ENCODE data around the gene COA1.

The COA1 gene

GRCh38 chr7:43646603-43647338, 82.6 kb downstream of the COA1 start:
- Histone ChIP-seq H3K27ac (ENCODE audit: low read length) (peak overlapping the region; percentile 82; the same call in 1 of the 2 replicates), H3K79me2 (ENCODE audit: low read length) (peaks cover 48% of the 10 kb centered on the region), H3K9ac (ENCODE audit: low read length) (no peak overlapping the region), H3K36me3 (replicated peaks; ENCODE audit: insufficient read depth, low read length) (no peaks in the 10 kb centered on the region; the same call in 1 of the 2 replicates), H3K9me3 (replicated peaks; ENCODE audit: insufficient read depth, low read length) (no peaks in the 10 kb centered on the region), H3K27me3 (replicated peaks; ENCODE audit: insufficient read depth, low read length) (no peaks in the 10 kb centered on the region), H3K4me3 (ENCODE audit: low read length) (peak overlapping the region; percentile 24; the same call in 1 of the 2 replicates), H3K4me2 (ENCODE audit: low read depth, low read length) (peak overlapping the region; percentile 92), H2AFZ (ENCODE audit: low read length) (no peak overlapping the region), H3K4me1 (ENCODE audit: low read length) (peaks cover 61% of the 10 kb centered on the region), H3K9me2 (replicated peaks; ENCODE audit: insufficient read depth, low read length) (no peaks in the 10 kb centered on the region), H4K20me1 (ENCODE audit: insufficient read depth, low read length) (peaks cover 6% of the 10 kb centered on the region; the same call in 1 of the 2 replicates), H3F3A (ENCODE audit: insufficient read depth, low read length) (peaks cover 58% of the 10 kb centered on the region)
- DNase-seq = peak; percentile 55
- TF ChIP-seq EZH2 (optimal IDR thresholded peaks at IDR 0.05; ENCODE audit: low read depth, low read length) (no peak), EZH2phosphoT487 (IDR thresholded peaks at IDR 0.05; ENCODE audit: low read length) (no peak), CTCF (IDR thresholded peaks at IDR 0.05; ENCODE audit: low read length) (no peak)

GRCh38 chr7:43645699-43646226, 83.6 kb downstream of the COA1 start:
- Histone ChIP-seq H3K27ac (ENCODE audit: low read length) (no peak overlapping the region), H3K4me2 (ENCODE audit: low read depth, low read length) (peak overlapping the region; percentile 92), H2AFZ (ENCODE audit: low read length) (no peak overlapping the region), H3K27me3 (replicated peaks; ENCODE audit: insufficient read depth, low read length) (no peaks in the 10 kb centered on the region), H3K4me1 (ENCODE audit: low read length) (peaks cover 51% of the 10 kb centered on the region), H3F3A (ENCODE audit: insufficient read depth, low read length) (peaks cover 52% of the 10 kb centered on the region), H3K9me2 (replicated peaks; ENCODE audit: insufficient read depth, low read length) (no peaks in the 10 kb centered on the region), H3K9me3 (replicated peaks; ENCODE audit: insufficient read depth, low read length) (no peaks in the 10 kb centered on the region), H4K20me1 (ENCODE audit: insufficient read depth, low read length) (peaks cover 6% of the 10 kb centered on the region; the same call in 1 of the 2 replicates), H3K9ac (ENCODE audit: low read length) (no peak overlapping the region), H3K36me3 (replicated peaks; ENCODE audit: insufficient read depth, low read length) (no peaks in the 10 kb centered on the region; the same call in 1 of the 2 replicates), H3K79me2 (ENCODE audit: low read length) (peaks cover 41% of the 10 kb centered on the region), H3K4me3 (ENCODE audit: low read length) (no peak overlapping the region)
- DNase-seq = no peak
- TF ChIP-seq EZH2phosphoT487 (IDR thresholded peaks at IDR 0.05; ENCODE audit: low read length) (no peak), EZH2 (optimal IDR thresholded peaks at IDR 0.05; ENCODE audit: low read depth, low read length) (no peak), CTCF (IDR thresholded peaks at IDR 0.05; ENCODE audit: low read length) (no peak)

GRCh38 chr7:43643846-43644245, 85.5 kb downstream of the COA1 start:
- DNase-seq = no peak
- peaks cover 44% of the 10 kb centered on the region for H3K79me2 ChIP-seq (ENCODE audit: low read length)
- no peak overlapping the region for H3K27ac ChIP-seq (ENCODE audit: low read length)
- no peaks in the 10 kb centered on the region for H3K9me2 ChIP-seq (replicated peaks; ENCODE audit: insufficient read depth, low read length)
- H3K27me3 ChIP-seq (replicated peaks; ENCODE audit: insufficient read depth, low read length) = no peaks in the 10 kb centered on the region
- H3K9me3 ChIP-seq (replicated peaks; ENCODE audit: insufficient read depth, low read length) = no peaks in the 10 kb centered on the region
- no peaks in the 10 kb centered on the region for H4K20me1 ChIP-seq (ENCODE audit: insufficient read depth, low read length)
- no peak overlapping the region for H2AFZ ChIP-seq (ENCODE audit: low read length)
- no peak overlapping the region for H3K4me2 ChIP-seq (ENCODE audit: low read depth, low read length)
- H3K36me3 ChIP-seq (replicated peaks; ENCODE audit: insufficient read depth, low read length) = no peaks in the 10 kb centered on the region; the same call in 1 of the 2 replicates
- TF ChIP-seq CTCF (IDR thresholded peaks at IDR 0.05; ENCODE audit: low read length) (no peak), EZH2 (optimal IDR thresholded peaks at IDR 0.05; ENCODE audit: low read depth, low read length) (no peak)
- H3F3A ChIP-seq (ENCODE audit: insufficient read depth, low read length) = peaks cover 34% of the 10 kb centered on the region
- H3K9ac ChIP-seq (ENCODE audit: low read length) = no peak overlapping the region
- H3K4me1 ChIP-seq (ENCODE audit: low read length) = peaks cover 35% of the 10 kb centered on the region
- H3K4me3 ChIP-seq (ENCODE audit: low read length) = no peak overlapping the region
